CD4-positive, alpha-beta T cell treated with Interleukin-10 for 1 hour (primary cell): ENCODE results near the gene RAB3IL1.

Experiments
- DNase-seq: peaks from one replicate; pipeline ENCODE4 v3.0.0-alpha.2; 2020

Gene RAB3IL1

DNA sequence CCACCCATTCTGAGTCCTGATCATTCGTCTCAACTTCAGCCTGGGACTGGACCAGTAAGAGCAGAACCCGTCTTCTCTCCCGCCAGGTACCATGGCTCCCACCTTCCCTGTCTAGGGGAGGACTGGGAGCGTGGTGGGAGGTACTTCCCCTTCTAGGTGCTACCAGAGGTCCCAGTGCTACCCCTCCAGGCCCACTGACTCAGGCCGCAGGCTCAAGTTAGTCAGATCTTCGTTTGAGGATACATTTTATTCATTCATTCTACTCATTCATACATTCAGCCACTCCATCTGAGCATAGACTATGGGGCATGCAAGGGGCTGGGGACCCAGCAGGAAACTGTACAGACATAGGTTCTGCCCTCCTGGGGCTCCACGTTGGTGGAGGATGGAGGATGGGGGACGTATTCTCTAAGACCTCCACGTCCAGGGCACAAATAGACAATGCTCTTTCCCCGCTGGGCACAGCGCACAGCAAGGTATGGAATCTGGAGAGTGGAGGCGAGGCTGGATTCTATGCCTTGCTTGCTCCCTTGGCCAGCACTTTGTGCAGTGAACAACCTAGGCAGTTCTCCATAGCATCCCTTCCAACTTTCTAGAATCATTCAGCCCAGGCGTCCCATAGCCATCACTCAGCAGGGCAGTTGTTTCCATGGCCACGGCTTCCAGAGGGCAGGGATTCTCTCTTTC, 1.0 kb upstream of the RAB3IL1 start:
- DNase-seq = no peak

DNA sequence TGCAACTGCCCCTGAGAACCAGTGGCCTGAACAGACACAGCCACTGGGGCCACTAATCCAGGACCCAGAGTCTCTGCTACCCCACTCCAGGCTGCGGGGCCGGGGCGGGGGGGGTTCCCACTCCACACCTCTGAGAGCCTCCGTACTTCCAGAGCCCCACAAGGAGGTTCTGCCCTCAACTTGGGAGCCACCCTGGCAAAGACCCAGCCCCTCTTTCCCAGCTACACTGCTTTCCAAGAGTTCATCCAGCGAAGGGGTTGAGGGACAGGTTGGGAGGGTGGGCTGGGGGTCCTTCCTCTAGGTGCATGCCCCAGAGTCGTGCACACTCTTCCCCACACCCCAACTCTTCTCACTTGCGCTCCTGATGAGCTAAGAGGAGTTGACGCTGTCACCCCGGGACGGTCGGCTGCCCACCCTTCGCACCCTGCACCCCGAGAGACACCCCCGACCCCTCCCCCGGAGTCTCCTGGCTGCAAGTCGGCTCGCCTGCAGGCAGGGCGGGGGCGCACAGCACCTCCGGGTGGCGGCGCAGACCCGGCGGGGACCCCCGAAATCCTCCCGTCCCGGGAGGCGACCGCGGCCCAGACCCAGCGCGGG, 531 bp downstream of the RAB3IL1 start:
- no peak for DNase-seq

- DNase-seq = no peak
These were observed 2.7 kb downstream of the RAB3IL1 start for GRCh38 chr11:61914471-61915171.

- DNase-seq = no peak
These were observed 3.5 kb downstream of the RAB3IL1 start for GRCh38 chr11:61913699-61914395.

DNA sequence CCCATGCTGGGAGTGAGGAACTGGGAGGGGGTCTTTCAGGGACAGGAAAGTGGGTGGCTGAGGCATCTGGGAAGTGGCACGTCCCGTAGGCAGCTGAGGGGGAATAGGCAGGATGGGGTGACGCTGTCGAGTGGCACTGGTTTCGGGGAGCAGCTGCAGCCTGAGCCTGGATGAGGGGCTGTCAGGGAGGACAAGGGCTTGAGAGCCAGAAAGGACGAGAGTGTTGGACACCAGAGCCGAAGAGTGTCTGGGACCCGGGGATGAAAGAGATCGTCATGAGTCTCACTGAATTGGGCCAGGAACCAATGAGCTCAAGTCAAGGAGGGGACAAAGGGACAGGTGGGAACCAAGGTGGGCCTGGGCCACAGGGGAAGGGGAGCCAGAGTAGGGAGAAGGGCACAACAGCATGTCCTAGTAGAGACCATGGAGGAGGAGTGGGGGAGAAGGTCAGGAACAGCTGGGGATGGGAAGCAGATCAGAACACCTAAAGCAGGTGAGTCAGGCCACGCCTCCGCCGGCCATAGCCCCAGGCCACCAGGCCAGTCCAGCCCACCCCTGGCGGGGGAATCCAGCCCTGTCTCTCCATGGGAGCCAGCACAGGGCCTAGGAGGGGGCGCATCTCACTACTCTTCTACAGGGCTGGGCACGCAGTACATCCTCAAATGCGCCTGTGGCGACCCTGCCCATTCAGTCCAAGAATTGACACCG, 4.2 kb downstream of the RAB3IL1 start:
- DNase-seq = no peak

DNA sequence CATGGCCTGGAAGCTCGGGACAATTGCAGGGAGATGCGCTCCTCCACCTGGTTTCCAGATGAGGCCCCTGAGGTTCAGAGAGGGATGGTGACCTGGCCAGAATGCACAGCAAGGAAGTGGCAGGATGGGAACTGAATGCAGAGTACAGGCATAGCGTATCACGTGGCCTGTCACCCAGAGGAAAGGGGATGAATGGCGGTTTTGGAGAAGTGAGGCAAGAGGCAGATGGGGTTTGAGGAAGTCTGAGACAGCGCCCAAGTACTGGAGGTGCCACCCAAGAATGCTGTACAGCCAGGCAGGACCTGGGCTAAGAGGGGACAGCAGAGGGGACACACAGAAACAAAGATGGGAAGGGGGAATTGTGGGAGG, 4.9 kb downstream of the RAB3IL1 start:
- DNase-seq = peak; percentile 15

- no peak for DNase-seq
These were observed 5.5 kb downstream of the RAB3IL1 start for GRCh38 chr11:61911701-61912529.

DNA sequence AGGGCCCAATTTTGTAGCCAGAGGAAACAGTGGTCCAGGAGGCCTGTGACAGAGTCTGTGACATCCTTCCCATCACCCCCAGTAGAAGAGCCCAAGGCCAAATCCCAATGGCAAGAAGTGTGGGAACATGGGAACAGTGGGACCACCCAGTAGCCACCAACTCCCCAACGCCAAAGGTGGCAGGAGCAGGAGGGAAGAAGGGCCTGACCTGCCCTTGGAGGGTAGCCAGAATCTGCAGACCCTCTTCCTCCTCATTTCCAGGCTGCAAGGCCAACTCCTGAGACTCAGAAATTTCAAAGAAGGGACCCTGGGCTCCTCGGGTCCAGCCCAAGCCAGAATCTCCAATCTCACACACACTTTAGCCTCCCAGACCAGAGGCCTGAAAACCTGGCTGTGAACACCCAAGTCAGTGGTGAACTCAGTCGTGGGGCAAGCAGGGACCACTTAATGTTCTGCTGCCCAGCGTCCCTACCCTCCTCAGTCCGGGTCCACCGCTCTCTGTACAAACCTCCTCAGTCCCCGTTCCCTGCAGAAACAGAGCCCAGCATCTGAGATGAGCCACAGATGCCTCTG, 6.2 kb downstream of the RAB3IL1 start:
- no peak for DNase-seq

GRCh38 chr11:61910187-61911127, 6.9 kb downstream of the RAB3IL1 start:
- no peak for DNase-seq

GRCh38 chr11:61908730-61909316, 8.5 kb downstream of the RAB3IL1 start:
- DNase-seq = no peak

- DNase-seq = no peak
These were observed 9.3 kb downstream of the RAB3IL1 start for GRCh38 chr11:61907871-61908729.

DNA sequence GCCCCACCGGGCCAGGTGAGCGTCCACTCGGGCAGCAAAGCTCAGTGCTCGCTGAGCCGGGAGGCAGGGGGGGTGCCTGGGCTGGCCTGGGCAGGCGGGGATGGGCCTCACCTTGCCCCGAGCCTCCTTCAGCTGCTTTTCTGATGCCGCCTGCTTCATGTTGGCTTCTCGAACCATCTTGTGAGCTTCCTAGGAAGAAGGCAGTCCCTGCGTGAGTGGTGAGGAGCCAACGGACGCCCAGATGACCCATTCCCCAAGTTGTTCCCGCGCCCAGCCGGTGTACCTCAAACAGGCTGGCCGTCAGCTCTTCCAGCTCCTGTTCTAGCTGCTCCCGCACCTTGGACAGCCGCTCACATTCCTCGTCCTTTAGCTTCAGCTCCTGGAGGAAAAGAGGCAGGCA, 10.1 kb downstream of the RAB3IL1 start:
- DNase-seq = no peak

DNA sequence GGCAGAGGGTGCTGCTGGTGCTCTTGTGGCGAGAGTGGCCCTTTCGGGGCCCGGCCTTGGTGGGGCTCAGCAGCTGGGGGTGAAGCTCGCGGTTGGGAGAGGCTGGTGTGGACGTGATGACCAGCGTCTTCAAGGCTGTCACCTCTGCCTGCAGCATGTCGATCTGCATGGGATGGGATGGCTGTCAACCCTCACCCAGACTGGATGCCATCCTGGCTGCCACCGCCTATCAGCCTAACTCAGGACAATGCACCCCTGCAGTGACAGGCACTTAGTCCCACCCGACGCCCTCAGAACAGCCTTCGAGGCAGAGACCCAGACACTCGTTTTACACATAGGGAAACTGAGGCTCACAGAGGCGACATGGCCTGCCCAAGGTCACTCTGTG, 10.8 kb downstream of the RAB3IL1 start:
- no peak for DNase-seq

DNA sequence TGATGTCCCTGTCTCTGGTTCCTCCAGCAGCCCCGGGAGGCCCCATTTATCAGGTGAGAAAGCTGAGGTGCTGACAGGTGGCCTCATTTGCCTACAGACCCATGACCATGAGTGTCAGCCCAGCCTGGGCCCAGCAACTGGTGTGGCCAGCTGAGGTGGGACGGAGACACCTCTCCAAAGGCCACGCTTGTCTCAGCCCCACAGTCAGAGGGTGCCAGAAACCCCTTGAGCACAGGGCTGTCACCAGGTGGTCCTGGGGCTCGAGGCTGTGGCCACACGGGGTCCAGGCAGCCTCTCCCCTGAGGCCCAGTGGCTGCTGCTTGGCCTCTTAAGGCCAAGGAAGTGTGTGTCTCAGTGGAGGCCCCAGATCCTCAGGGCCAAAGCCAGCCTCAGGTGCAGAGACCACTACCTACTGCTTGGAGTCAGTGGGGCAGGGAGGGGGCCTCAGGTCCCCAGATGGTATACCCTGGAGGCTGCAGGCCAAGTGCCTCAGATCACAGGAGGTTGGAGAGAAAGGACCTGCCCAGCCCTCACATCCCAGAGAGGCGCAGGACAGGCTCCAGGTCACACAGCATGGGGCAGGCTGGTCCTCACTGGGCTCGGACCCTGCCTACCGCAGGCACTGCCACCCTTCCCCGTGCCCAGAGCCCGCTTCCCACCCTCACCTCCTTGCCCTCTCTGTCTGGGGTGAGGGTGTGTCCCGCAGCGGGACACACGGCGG, 11.4 kb downstream of the RAB3IL1 start:
- DNase-seq = no peak

DNA sequence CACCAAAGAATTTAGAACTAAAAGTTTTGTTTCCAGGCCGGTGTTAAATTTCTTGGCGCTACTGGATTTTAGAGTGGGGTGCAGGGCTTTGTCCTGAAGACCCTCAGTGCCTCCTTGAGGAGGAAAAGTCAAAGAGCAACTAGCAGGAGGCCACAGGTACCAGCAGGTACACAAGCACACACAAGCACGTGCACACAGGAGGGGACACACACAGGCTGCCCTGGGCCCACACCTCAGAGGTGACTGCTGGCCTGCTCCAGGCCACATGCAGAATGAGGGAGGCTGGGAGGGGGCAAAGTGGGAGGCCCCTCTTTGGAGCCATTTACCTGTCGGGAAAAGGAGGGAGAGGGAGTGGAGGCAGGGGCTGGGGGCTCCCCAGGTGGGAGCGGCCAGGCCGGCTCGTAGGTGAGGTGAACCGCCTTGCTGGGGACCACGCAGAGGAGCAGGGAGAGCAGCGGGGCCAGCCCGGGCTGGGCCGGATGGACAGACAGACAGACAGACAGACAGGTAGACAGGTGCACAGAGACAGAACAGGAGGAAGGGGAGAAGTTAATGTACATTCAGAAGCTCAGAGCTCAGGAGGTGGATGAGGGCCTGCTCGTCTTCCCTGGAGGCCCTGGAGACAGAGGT, 12.2 kb downstream of the RAB3IL1 start:
- no peak for DNase-seq

GRCh38 chr11:61904539-61905048, 12.8 kb downstream of the RAB3IL1 start:
- DNase-seq = no peak

- no peak for DNase-seq
These were observed 13.5 kb downstream of the RAB3IL1 start for GRCh38 chr11:61903845-61904244.

GRCh38 chr11:61902313-61902712, 15.1 kb downstream of the RAB3IL1 start:
- DNase-seq = no peak
